DND-41 (cell line): ENCODE measurements around the gene SLC2A8.

Source experiments
- ATAC-seq: fragments of 200-7000 bp; cut with Tn5 transposase; 3 replicates; pipeline ENCODE4 v1.9.1; 2021; ENCODE audit warnings: low read depth; ENCODE audit not compliant: insufficient read depth
- DNase-seq: peaks from one replicate; pipeline ENCODE4 v3.0.0-alpha.2; 2020
- H2AFZ ChIP-seq: 2 replicates; pipeline ENCODE4 v1.6.0; 2012; ENCODE audit warnings: low read depth, low read length
- H3K27ac ChIP-seq: 2 replicates; pipeline ENCODE4 v1.5.1; 2012; ENCODE audit warnings: low read length, inconsistent platforms
- H3K27me3 ChIP-seq: fragments of 200-600 bp; sonication (generic); 2 replicates; pipeline ENCODE4 v1.6.0; 2012; ENCODE audit warnings: low read length, mild to moderate bottlenecking, inconsistent platforms; ENCODE audit not compliant: insufficient read depth, poor library complexity
- H3K36me3 ChIP-seq: 2 replicates; pipeline ENCODE4 v1.5.1; 2012; ENCODE audit warnings: low read length, inconsistent platforms; ENCODE audit not compliant: insufficient read depth
- H3K4me1 ChIP-seq: 2 replicates; pipeline ENCODE4 v1.5.1; 2012; ENCODE audit warnings: mild to moderate bottlenecking, low read length; ENCODE audit not compliant: insufficient read depth
- H3K4me2 ChIP-seq: 2 replicates; pipeline ENCODE4 v1.6.0; 2012; ENCODE audit warnings: mild to moderate bottlenecking, moderate library complexity, low read length, inconsistent platforms; ENCODE audit not compliant: insufficient read depth
- H3K4me3 ChIP-seq, 2 experiments: fragments of 200-600 bp in 1 of 2; shearing (Covaris generic) in 1 of 2; 2 replicates each; pipeline ENCODE4 v1.5.1; 2012 to 2016; ENCODE audit warnings: inconsistent platforms in 2 of 2, low read length in 2 of 2, mild to moderate bottlenecking in 2 of 2, low read depth in 1 of 2, moderate library complexity in 1 of 2
- H3K79me2 ChIP-seq: 2 replicates; pipeline ENCODE4 v1.6.0; 2012; ENCODE audit warnings: low read length, inconsistent platforms; ENCODE audit not compliant: insufficient read depth
- H3K9ac ChIP-seq: 2 replicates; pipeline ENCODE4 v1.6.0; 2012; ENCODE audit warnings: low read depth, mild to moderate bottlenecking, inconsistent platforms, low read length, moderate library complexity
- H3K9me3 ChIP-seq: 2 replicates; pipeline ENCODE4 v1.5.1; 2012; ENCODE audit warnings: low read length, moderate library complexity, mild to moderate bottlenecking, inconsistent platforms; ENCODE audit not compliant: insufficient read depth, severe bottlenecking
- H4K20me1 ChIP-seq: 2 replicates; pipeline ENCODE4 v1.6.0; 2012; ENCODE audit warnings: low read length; ENCODE audit not compliant: insufficient read depth
- EZH2 ChIP-seq: IDR thresholded peaks from 3 replicates; pipeline ENCODE4 v1.6.1; 2012; ENCODE audit warnings: borderline replicate concordance, low read depth, mild to moderate bottlenecking, moderate library complexity, low read length, inconsistent platforms; ENCODE audit not compliant: severe bottlenecking
- TF ChIP-seq, protein P1 (sequence below): IDR thresholded peaks from 2 replicates; pipeline ENCODE4 v1.5.1; 2012; ENCODE audit warnings: borderline replicate concordance, low read length, moderate library complexity, mild to moderate bottlenecking; ENCODE audit not compliant: poor library complexity, severe bottlenecking; ENCODE audit errors: extremely low read depth

SLC2A8 gene

DNA sequence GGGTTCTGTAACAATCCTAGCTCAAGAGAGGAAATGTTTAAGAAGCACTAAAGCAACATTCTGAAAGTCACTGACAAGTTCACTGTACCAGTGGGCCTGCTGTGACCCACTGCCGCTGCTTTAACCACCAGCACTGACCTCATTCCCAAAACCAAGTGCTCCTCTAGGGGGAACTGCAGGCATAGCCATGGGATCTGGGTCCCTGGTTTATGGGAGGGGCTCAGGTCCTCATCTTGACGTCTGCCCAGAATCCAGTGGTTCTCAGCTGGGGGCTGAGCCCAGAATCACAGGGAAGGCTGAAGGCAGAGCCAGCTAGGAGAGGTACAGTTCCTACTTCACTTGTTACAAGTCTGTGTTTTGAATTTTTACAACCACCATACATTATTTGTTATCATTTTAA, 36.1 kb upstream of the SLC2A8 start:
- ATAC-seq (no peak), DNase-seq (no peak)
- no peak overlapping the region for H3K9ac ChIP-seq
- no peak overlapping the region for H3K4me2 ChIP-seq
- H3K9me3 ChIP-seq = no peaks in the 10 kb centered on the region
- peaks cover 69% of the 10 kb centered on the region for H3K27me3 ChIP-seq
- no peaks in the 10 kb centered on the region for H3K36me3 ChIP-seq
- H3K27ac ChIP-seq = no peak overlapping the region
- H3K4me3 ChIP-seq = no peak overlapping the region
- no peaks in the 10 kb centered on the region for H3K79me2 ChIP-seq
- no peaks in the 10 kb centered on the region for H3K4me1 ChIP-seq
- peaks cover 37% of the 10 kb centered on the region; the same call in 1 of the 2 replicates for H4K20me1 ChIP-seq
- no peak overlapping the region for H2AFZ ChIP-seq
- no peak for TF ChIP-seq EZH2
- TF ChIP-seq, protein P1, sequence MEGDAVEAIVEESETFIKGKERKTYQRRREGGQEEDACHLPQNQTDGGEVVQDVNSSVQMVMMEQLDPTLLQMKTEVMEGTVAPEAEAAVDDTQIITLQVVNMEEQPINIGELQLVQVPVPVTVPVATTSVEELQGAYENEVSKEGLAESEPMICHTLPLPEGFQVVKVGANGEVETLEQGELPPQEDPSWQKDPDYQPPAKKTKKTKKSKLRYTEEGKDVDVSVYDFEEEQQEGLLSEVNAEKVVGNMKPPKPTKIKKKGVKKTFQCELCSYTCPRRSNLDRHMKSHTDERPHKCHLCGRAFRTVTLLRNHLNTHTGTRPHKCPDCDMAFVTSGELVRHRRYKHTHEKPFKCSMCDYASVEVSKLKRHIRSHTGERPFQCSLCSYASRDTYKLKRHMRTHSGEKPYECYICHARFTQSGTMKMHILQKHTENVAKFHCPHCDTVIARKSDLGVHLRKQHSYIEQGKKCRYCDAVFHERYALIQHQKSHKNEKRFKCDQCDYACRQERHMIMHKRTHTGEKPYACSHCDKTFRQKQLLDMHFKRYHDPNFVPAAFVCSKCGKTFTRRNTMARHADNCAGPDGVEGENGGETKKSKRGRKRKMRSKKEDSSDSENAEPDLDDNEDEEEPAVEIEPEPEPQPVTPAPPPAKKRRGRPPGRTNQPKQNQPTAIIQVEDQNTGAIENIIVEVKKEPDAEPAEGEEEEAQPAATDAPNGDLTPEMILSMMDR = no peak

GRCh38 chr9:127361561-127361960, 35.4 kb upstream of the SLC2A8 start:
- DNase-seq (no peak), ATAC-seq (no peak)
- no peak overlapping the region for H2AFZ ChIP-seq
- H3K9ac ChIP-seq = no peak overlapping the region
- H3K9me3 ChIP-seq = no peaks in the 10 kb centered on the region
- H3K4me1 ChIP-seq = no peaks in the 10 kb centered on the region
- H3K36me3 ChIP-seq = no peaks in the 10 kb centered on the region
- no peak overlapping the region for H3K27ac ChIP-seq
- H3K79me2 ChIP-seq = no peaks in the 10 kb centered on the region
- H3K4me2 ChIP-seq = no peak overlapping the region
- TF ChIP-seq, protein P1 = no peak
- peaks cover 64% of the 10 kb centered on the region for H3K27me3 ChIP-seq
- no peak overlapping the region for H3K4me3 ChIP-seq
- H4K20me1 ChIP-seq = peaks cover 39% of the 10 kb centered on the region; the same call in 1 of the 2 replicates

DNA sequence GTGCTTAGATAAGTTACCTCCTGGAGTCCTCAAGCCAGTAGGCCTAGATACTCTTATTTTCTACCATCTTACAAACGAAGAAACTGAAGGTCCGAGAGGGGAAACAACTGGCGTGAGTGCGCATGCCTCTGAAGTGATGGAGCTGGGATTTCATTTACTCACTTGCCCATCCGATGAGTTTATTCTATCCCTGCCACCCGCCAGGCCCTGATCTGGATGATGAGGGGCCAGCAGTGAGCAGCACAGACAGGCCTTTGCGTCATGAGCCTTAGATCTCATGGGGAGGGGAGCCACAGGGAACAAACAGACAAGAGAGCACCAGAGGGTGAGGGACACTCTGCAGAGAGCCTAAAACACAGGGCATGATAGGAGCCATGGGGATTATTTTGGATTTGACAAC, 34.1 kb upstream of the SLC2A8 start:
- DNase-seq = no peak
- TF ChIP-seq, protein P1 = no peak
- no peak for TF ChIP-seq EZH2
- no peaks in the 10 kb centered on the region for H3K9me3 ChIP-seq
- no peaks in the 10 kb centered on the region for H3K36me3 ChIP-seq
- H3K27ac ChIP-seq = no peak overlapping the region
- H3K4me1 ChIP-seq = no peaks in the 10 kb centered on the region
- no peak overlapping the region for H3K4me2 ChIP-seq
- H3K79me2 ChIP-seq = no peaks in the 10 kb centered on the region
- no peak overlapping the region for H2AFZ ChIP-seq
- peaks cover 40% of the 10 kb centered on the region; the same call in 1 of the 2 replicates for H4K20me1 ChIP-seq
- no peak for ATAC-seq
- H3K4me3 ChIP-seq = no peak overlapping the region
- peaks cover 62% of the 10 kb centered on the region for H3K27me3 ChIP-seq
- no peak overlapping the region for H3K9ac ChIP-seq

- Histone ChIP-seq H4K20me1 (peaks cover 49% of the 10 kb centered on the region), H3K27me3 (peaks cover 67% of the 10 kb centered on the region), H3K4me3 (no peak overlapping the region), H2AFZ (no peak overlapping the region), H3K27ac (no peak overlapping the region), H3K79me2 (no peaks in the 10 kb centered on the region), H3K36me3 (no peaks in the 10 kb centered on the region), H3K4me2 (no peak overlapping the region), H3K9ac (no peak overlapping the region), H3K4me1 (no peaks in the 10 kb centered on the region), H3K9me3 (no peaks in the 10 kb centered on the region)
- TF ChIP-seq EZH2 = no peak
- TF ChIP-seq, protein P1 = no peak
- DNase-seq (no peak), ATAC-seq (no peak)
Measured at GRCh38 chr9:127365461-127365860, 31.5 kb upstream of the SLC2A8 start.
